GM19467 (cell line): ENCODE data around the gene TRERF1.

Experiments
- ATAC-seq: cut with Tn5 transposase; IDR thresholded peaks from one replicate; pipeline ENCODE4 v1.9.1; 2021; ENCODE audit warnings: mild to moderate bottlenecking, moderate library complexity; ENCODE audit not compliant: unreplicated experiment

Gene TRERF1

DNA sequence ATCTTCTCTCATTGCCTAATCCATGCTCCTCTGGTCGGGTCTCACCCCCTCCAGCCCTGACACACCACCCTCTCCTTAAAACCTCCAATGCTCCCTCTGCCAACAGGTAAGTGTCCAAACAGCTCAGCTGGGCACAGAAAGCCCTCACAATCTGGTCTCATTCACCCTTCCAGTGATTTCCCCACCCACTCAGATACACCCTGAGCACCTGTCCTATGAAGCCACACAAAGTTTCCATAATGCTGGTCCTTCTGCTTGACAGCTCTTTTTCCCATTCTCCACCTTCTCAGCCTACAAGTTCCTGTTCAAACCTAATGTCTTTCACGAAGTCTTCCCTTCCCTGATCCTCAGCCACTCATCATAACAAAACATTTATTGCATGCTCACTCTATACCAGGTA, 164.0 kb downstream of the TRERF1 start:
- no peak for ATAC-seq

DNA sequence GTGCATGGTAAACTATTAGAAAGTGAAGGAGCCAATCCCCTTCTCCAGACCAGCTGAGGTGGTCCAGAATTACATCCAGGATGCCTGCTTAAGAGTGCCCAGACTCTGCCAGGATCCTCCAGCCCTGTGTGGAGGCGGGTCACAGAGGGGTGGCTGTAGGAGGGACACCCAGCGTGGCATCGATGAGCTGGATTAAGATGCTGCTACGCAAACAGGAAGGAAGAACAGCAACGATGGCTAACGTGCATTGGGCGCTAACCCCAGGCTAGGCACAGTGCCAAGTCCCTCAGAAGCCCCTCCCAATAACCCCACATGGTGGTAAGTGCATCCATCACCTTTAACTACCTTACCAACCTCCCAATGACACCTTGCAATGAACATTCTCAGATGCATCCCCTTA, 170.2 kb downstream of the TRERF1 start:
- no peak for ATAC-seq

DNA sequence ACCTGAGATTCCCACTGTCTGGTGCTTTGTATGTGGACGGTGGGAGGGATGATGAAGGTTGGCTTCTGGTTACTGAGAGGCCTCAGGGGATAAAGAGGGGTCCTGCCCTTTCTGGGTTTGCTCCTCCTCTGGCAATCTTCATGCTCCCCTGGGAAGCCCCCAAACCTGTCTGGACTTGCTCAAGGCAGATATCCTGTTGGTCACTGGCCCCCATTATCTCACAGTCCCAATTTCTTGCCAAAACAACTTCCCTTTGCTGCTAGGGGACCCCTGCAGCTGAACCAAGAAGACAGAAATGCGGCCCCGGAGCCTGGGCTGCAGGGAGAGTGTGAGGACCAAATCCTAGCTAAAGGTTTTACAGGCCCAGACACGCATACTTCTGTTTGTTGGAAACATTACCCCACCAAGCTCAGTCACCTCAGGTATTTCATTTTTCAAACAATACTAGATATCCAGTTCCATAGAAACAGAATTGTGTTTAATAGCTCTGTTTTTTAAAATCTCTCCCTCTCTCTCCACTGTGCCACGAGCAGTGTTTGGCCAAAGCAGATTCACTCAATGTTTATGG, 170.7 kb downstream of the TRERF1 start:
- no peak for ATAC-seq

- no peak for ATAC-seq
Measured at GRCh38 chr6:42279966-42280629, 171.6 kb downstream of the TRERF1 start.

DNA sequence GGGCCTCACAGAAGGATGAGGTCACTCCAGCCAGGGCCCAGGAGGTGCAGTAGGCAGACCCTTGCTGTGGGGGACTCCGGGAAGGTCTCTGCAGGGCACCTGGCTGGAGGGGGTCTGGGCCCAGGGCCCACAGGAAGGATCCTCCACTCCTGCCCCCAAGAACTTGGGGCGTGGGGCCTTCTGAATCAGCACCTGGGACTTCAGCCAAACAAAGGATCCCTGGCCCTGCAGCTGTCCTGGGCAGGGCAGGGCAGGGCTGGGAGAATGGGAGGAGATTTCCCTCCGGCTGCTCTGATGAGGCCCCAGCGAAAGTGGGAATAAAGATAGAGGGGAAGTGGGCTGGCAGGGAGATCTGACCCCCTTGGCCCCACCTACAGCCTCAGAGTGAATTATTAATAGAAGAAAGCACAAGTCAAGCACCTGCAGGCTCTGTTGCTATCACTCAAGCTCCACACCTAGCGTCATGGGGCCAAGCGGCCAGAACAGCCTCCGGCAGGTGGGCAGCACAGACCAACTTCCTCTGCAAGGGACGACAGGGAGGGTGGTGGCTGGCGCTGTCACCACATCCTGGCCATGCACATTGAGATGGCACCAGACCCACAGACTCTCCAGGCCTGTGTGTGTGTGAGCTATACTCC, 172.5 kb downstream of the TRERF1 start:
- no peak for ATAC-seq

- ATAC-seq, result no peak
Measured at GRCh38 chr6:42278131-42278853, 173.4 kb downstream of the TRERF1 start.

DNA sequence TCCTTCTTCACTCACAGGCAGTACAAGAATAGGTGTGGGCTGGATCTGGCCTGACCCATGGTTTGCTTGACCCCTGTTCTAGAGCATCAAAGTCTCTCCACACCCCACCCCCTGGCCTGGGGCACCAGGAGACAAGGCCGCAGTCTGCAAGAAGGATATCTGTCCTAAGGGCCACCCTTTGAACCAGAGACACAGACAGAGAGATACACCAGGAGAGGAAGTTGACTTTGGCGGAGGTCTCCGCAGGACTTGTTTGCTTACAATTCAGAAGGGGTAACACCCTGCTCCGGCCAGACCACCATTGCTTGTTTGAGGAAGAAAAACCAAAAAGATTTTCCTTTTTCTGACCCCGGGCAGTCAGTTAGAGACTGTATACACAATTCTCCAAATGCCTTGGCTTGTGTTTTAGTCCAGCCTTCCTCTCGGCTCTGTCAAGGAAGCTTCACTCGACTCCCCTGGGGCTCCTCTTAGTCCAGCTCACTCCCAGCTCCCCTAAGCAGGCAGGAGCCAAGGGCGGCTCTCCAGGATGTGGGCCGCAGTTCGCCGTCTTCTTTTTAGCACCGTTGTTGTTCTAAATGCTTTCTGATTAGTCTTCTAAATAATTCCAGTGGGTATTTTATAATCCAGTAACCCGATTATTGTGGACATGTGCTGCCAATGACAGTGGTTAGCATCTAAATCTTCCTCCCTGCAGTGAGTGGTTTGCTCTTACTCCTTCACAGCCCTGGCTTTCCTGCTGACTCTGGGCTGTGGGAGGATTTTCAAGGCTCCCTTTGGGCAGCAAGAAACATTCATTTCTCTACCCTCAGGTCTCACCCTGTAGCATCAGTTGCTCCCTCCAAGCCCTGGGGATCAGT, 175.5 kb downstream of the TRERF1 start:
- no peak for ATAC-seq

GRCh38 chr6:42275376-42276033, 176.2 kb downstream of the TRERF1 start:
- ATAC-seq, result no peak

DNA sequence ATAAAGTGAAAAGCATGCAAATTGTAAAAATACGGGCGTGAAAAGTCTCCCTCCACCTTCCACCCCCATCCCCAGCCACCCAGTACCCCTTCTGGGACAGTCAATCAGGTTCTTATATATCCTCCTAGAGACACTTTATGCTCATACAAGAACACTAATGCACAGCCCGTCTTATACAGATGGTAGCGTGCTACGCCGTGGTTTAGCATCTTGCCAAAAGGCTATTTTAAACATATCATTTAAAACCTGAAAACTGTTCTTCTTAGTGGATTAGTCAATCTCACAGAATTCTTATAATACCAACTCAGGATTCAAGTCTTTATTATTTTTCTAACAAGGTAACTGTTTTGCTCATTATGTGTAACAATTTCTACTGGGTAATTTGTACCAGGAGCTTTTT, 176.8 kb downstream of the TRERF1 start:
- no peak for ATAC-seq

GRCh38 chr6:42271834-42272805, 179.6 kb downstream of the TRERF1 start:
- no peak for ATAC-seq

- ATAC-seq, result peak; percentile 40
Measured at GRCh38 chr6:42269974-42270510, 181.7 kb downstream of the TRERF1 start.

DNA sequence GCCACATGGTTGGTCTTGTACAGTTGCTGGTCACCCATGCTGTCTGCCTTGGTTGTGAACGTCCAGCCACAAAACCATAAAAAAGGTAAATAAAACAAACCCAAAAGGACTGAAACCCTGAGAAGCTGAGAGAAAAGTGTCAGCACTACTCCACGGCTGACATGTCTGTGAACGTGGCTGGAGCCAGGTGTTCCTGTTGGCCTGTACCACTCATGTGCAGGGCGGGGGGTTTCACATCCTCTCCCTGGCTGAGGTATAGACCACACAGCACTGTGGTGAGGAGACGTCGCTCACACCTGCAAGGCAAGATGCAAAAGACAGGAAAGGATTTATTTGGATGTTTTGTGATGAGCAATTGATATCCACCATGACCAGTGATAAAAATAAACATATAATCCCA, 182.2 kb downstream of the TRERF1 start:
- ATAC-seq, result peak; percentile 81

DNA sequence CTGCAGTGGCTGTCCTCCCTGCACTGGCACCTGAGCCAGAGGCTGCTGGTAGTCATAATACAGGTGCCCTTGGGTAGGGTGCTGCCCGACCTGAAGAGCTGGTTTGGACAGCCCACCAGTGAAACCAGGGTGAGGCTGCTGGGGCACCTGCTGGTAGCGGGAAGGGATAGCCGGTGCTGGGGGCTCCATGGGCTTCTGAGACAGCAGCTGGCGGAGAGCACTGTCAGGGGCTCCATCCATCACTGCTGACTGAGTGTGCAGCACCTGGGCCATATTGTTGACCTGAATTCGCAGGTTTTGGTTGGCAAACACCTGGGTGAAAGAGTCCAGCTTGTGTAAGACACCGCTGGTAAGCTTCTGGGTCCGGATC, 182.9 kb downstream of the TRERF1 start:
- no peak for ATAC-seq

GRCh38 chr6:42268016-42268834, 183.5 kb downstream of the TRERF1 start:
- ATAC-seq, result no peak

GRCh38 chr6:42266538-42266937, 185.2 kb downstream of the TRERF1 start:
- ATAC-seq, result no peak

DNA sequence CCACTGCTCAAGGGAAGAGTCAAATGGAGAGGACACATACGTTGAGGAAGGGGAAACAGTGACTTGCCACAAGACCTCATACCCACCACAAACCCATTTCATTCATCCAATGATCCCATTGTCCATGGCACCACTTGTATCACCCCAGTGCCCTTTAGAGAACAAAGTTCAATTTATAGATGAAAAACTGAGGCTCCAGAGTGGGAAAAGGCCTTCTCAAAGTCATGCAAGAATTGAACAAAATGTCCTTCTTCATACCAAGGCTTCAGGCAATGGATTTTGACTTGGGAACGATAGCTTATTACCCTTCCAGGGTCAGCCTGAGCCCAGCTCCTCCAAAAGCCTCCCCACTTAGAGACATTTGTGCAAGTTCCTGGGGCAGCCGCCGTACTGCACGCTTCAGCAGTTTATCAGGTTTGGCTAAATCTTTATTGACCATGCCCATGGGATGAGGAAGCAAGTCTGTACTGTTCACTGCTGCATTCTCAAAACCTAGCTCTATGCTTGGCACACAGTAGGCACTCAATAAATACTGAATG, 186.8 kb downstream of the TRERF1 start:
- ATAC-seq, result no peak

DNA sequence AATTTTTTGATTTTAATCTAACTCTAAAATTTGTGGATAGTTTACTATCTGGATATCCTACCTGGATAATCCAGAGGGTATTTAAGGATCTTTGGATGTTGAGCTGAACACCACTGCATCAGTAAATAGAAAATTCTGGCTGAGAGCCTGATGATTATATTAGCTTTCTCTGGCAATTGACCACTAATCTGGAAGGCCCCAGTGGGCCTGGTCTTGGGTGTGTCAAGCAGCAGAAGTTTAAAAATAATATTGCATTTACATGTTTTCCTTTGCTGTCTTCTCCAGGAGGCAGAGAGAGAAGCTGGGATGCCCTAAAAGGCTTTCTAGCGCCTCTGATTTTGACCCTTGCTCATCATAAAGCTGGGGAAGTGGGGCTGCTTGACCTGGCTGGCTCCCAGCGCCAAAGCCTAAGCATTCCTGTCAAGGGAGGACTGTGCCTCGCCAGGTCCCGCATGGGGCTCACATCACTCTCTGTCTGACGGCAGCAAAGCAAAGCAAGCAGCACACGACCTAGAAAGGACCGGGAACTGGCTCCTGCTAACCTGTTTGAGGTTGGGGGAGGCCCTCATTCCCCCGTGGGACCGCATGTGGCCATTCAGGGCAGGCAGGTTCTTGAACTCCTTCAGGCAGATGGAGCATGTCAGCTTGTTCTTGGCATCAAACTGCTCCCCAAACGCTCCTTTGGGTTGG, 187.4 kb downstream of the TRERF1 start:
- ATAC-seq, result no peak
